AG04450 (cell line): Measurements from ENCODE around the gene SMARCE1. TPM values are rescaled to one million over a fixed set of nuclear protein-coding genes. Genes with fewer than 3 reads are reported as not detected.

ENCODE experiments used
- CTCF ChIA-PET: fragments of 300-600, 350-600 bp; formaldehyde crosslinking; extraction: SDS; loops from one replicate; lab custom pipeline; 2022; ENCODE audit warnings: antibody characterized with exemption, inconsistent platforms; lab: Charles Lee
- POLR2A ChIA-PET: fragments of 350-600 bp; formaldehyde crosslinking; extraction: SDS; loops from one replicate; lab custom pipeline; 2021; ENCODE audit warnings: antibody characterized with exemption, inconsistent platforms; lab: Yijun Ruan, JAX
- DNase-seq: peaks from one replicate; pipeline ENCODE4 v3.0.0-alpha.2; 2011; ENCODE audit warnings: low read depth, low spot score
- H3K27ac ChIP-seq: one replicate; pipeline ENCODE4 v1.5.1; 2012; ENCODE audit warnings: low read depth, low read length, control low read depth
- H3K27me3 ChIP-seq: one replicate; pipeline ENCODE4 v1.6.0; 2012; ENCODE audit warnings: low read length; ENCODE audit not compliant: control insufficient read depth, insufficient read depth
- H3K4me3 ChIP-seq: 2 replicates; pipeline ENCODE4 v1.5.1; 2011; ENCODE audit warnings: mild to moderate bottlenecking, low read depth, low read length, control low read depth
- H3K9me3 ChIP-seq: 2 replicates; pipeline ENCODE4 v1.5.1; 2012; ENCODE audit warnings: low read length; ENCODE audit not compliant: control insufficient read depth, insufficient read depth
- polyA plus RNA-seq: library from polyadenylated mRNA; depleted of rRNA; stranded (reverse); fragments of >200 nt; gene quantifications from 2 replicates; pipeline ENCODE4 v1.2.3, GENCODE V29; 2011
- TF ChIP-seq, protein P1 (sequence below): IDR thresholded peaks from 2 replicates; pipeline ENCODE4 v1.5.1; 2011; ENCODE audit warnings: low read depth, low read length, control low read depth, inconsistent platforms

Gene SMARCE1
- polyA plus RNA-seq, 1 experiment = 111 TPM

DNA sequence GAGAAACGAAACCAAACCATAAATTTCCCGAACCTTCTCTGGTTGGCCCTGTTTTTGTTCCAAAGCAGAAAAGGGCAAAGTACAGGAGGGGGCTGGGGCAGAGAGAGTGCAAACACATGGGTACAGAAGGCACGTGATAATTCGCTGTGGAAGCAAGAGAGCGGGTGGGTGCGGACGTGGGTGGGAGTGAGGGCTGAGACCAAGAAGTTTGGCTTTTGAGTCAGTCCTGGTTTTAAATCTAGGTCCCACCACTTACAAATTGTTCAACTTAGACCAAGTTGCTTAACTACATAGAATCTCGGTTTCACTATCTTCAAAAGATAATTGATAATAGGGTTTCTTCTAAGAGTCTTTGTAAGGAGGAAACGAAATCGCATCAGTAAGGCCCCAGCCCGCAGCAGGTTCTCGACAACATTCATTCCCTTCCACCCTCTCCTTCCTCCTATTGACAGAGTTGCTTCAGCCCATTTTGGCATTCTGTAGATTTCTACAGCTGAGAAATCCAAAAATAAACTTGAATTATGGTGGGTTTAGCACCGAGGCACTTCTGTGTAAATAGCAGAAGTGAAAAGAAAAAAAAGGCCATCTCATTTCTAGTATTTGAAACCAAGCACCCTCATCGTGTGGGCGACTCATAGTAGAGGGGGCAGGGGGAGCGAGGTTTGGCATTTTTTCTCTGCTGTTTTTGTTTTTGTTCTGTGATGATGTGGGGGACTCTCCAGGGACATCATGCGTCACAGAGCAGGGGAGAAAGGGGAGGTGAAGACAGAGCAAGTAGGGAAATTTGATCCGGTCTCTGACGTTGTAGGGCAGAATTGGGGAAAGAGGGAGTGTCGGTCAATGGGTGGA lies 48.8 kb downstream of the SMARCE1 start:
- Histone ChIP-seq H3K27me3 (peaks cover 14% of the 10 kb centered on the region), H3K27ac (no peak overlapping the region), H3K9me3 (no peaks in the 10 kb centered on the region; the same call in 1 of the 2 replicates), H3K4me3 (no peak overlapping the region)
- TF ChIP-seq, protein P1, sequence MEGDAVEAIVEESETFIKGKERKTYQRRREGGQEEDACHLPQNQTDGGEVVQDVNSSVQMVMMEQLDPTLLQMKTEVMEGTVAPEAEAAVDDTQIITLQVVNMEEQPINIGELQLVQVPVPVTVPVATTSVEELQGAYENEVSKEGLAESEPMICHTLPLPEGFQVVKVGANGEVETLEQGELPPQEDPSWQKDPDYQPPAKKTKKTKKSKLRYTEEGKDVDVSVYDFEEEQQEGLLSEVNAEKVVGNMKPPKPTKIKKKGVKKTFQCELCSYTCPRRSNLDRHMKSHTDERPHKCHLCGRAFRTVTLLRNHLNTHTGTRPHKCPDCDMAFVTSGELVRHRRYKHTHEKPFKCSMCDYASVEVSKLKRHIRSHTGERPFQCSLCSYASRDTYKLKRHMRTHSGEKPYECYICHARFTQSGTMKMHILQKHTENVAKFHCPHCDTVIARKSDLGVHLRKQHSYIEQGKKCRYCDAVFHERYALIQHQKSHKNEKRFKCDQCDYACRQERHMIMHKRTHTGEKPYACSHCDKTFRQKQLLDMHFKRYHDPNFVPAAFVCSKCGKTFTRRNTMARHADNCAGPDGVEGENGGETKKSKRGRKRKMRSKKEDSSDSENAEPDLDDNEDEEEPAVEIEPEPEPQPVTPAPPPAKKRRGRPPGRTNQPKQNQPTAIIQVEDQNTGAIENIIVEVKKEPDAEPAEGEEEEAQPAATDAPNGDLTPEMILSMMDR = no peak
- POLR2A ChIA-PET = no interaction called here
- CTCF ChIA-PET = no interaction called here
- DNase-seq = no peak

DNA sequence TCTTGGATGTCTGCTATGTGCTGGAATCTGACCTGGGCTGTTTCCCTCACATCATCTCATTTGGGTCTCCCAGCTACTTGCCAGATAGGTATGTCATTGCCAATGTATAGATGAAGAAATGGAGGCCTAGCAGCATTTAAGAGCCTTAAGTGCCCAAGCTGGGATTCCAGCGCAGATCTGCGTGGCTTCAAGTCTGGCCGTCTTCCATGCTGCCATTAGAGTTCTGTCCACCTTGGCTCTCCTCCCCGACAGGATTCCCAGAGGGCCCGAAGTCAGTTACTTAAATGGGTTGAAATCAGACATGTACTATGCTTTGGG lies 49.4 kb downstream of the SMARCE1 start:
- POLR2A ChIA-PET = no interaction called here
- TF ChIP-seq, protein P1 = no peak
- Histone ChIP-seq H3K27ac (no peak overlapping the region), H3K4me3 (no peak overlapping the region), H3K27me3 (peaks cover 10% of the 10 kb centered on the region), H3K9me3 (no peaks in the 10 kb centered on the region; the same call in 1 of the 2 replicates)
- CTCF ChIA-PET = no interaction called here
- DNase-seq = no peak

DNA sequence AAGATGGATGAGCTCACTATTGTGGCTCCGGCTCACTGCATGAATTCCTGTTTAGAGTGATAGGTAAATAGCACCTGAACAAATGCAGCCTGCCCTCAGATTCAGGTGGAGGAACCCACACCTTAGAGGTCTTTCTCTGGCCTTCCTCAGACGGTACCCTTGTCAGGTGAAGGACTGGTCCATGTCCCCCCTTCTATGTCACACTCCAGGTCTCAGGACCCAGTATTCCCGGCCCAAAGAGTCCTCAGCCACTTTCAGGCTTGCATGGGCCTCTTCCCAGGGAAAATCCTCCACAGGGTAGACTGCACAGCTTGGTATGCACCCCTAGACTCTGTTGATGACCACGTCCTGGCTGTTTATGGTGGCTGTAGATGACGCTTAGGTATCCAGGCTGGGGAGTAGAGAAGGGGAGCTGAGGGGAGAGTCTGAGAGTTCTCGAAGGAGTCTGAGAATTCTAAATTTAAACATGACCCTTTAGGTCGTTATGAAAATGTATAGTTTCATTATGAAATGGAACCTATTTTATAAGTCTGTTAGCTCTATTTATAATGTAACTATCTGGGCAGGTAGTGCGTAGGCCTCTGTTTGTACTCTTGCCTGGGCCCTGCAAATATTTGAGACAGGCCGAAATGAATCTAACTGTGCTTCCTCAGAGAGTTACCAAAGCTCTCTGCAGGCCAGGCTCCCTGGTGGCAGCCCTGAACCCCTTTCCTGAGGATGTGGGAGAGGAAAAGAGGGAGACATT lies 49.9 kb downstream of the SMARCE1 start:
- Histone ChIP-seq H3K27ac (no peak overlapping the region), H3K4me3 (no peak overlapping the region), H3K27me3 (peaks cover 6% of the 10 kb centered on the region), H3K9me3 (no peaks in the 10 kb centered on the region)
- CTCF ChIA-PET = no interaction called here
- POLR2A ChIA-PET = no interaction called here
- TF ChIP-seq, protein P1 = no peak
- DNase-seq = no peak

DNA sequence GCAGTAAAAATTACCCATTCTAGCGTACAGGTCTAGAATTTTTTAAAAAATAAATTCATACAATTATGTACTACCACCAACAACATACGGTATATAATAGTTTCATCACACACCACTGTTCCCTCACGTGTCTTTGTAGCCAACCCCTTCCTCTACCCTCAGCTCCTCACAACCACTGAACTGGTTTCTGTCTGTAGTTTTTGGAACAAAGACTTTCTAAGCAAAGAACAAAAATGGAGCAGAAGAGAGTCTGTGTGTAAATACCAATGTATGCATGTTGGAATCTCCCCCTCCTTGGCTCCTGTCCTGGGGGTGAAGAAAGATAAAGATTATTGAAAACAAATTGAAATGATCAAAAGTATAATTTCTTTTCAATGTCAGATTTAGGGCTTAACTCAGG lies 50.5 kb downstream of the SMARCE1 start:
- TF ChIP-seq, protein P1 = no peak
- POLR2A ChIA-PET = no interaction called here

More for the DNA sequence above, 50.5 kb downstream of the SMARCE1 start:
- DNase-seq = no peak
- Histone ChIP-seq H3K27ac (no peak overlapping the region), H3K4me3 (no peak overlapping the region), H3K27me3 (peaks cover 6% of the 10 kb centered on the region), H3K9me3 (no peaks in the 10 kb centered on the region)
- CTCF ChIA-PET = no interaction called here
